Measurements from ENCODE around the gene SPIRE1. TPM values are rescaled to one million over a fixed set of nuclear protein-coding genes. Genes with fewer than 3 reads are reported as not detected.
"Not testable (repeated sequence)": the region's sequence is repeated elsewhere in the genome, so short reads cannot be mapped to it uniquely, and the experiment has no call there.

SPIRE1 gene
- total RNA-seq, 1 experiment from 2014 or later, result 26.1 TPM

DNA sequence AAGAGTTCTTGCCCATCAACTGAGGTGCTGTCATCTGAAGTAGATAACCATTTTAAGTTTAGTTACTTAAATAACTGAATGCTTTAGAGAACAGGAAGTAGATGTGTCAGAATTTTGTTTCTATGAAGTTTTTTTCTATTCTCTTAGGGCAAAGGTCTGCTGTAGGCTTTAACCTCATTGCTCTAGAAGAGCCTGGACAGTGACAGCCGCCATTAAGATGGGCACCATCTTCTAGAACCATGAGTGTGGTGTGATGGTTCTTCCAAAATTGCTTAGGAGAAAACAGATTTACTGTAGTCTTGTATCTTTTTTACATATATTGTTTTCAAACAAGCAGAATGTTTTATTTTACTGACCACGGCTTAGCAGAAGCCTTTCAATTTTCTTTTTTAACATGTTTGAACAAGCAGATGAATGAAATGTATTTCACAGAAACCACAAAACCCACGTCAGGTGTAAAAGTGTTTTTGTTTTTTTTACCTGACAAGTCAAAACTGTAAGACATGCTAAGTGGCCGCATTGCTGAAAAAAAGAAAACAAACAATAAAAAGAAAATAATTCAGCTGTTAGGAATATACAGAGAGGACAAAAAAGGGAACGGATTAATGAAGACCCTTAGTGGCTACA is 172.3 kb downstream of the SPIRE1 start:
- no TSS peak for BruUV-seq (replicated peaks)
- Histone ChIP-seq H3K79me2 (ENCODE audit: low read depth) (no peaks in the 10 kb centered on the region), H2AFZ (no peak overlapping the region), H3F3A (ENCODE audit: insufficient read depth, low read depth) (no peaks in the 10 kb centered on the region), H3K4me1 (replicated peaks; ENCODE audit: insufficient read depth) (no peaks in the 10 kb centered on the region), H3K4me3 (no peak overlapping the region), H3K27ac (no peak overlapping the region), H3K9me3 (ENCODE audit: insufficient read depth, low read depth) (no peaks in the 10 kb centered on the region), H4K20me1 (ENCODE audit: insufficient read depth) (no peaks in the 10 kb centered on the region), H3K36me3 (ENCODE audit: low read depth) (no peaks in the 10 kb centered on the region), H3K4me2 (no peak overlapping the region), H3K27me3 (ENCODE audit: insufficient read depth, low read depth) (no peaks in the 10 kb centered on the region), H3K9me2 (ENCODE audit: insufficient read depth) (no peaks in the 10 kb centered on the region)
- ChIA-PET POLR2A (ENCODE audit: unreplicated experiment) (no interaction called here), CTCF (no interaction called here)
- no peak for DNase-seq
- TF ChIP-seq, protein P1, sequence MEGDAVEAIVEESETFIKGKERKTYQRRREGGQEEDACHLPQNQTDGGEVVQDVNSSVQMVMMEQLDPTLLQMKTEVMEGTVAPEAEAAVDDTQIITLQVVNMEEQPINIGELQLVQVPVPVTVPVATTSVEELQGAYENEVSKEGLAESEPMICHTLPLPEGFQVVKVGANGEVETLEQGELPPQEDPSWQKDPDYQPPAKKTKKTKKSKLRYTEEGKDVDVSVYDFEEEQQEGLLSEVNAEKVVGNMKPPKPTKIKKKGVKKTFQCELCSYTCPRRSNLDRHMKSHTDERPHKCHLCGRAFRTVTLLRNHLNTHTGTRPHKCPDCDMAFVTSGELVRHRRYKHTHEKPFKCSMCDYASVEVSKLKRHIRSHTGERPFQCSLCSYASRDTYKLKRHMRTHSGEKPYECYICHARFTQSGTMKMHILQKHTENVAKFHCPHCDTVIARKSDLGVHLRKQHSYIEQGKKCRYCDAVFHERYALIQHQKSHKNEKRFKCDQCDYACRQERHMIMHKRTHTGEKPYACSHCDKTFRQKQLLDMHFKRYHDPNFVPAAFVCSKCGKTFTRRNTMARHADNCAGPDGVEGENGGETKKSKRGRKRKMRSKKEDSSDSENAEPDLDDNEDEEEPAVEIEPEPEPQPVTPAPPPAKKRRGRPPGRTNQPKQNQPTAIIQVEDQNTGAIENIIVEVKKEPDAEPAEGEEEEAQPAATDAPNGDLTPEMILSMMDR (conservative IDR thresholded peaks at IDR 0.05), result no peak
- TF ChIP-seq EZH2 (IDR thresholded peaks at IDR 0.05; ENCODE audit: low read depth), result no peak
- intact Hi-C loops (cut with micrococcal nuclease; ENCODE audit: unreplicated experiment), result no loop called here

DNA sequence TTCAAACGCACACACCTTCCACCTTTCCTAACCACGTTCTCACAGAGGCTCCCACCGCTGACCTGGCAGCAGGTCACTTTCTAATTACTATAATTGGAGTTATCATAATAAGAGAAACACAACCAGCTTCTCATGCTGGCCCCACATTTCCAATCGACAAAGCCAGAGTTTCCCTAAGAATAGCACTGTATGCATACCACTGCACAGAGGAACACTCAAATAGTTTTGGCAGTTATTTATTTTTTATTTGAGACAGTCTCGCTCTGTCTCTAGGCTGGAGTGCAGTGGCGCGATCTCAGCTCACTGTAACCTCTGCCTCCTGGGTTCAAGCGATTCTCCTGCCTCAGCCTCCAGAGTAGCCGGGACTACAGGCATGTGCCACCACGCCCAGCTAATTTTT is 176.0 kb downstream of the SPIRE1 start:
- intact Hi-C loops (cut with micrococcal nuclease; ENCODE audit: unreplicated experiment); H3K9me2 ChIP-seq (ENCODE audit: insufficient read depth); H3K9me3 ChIP-seq (ENCODE audit: insufficient read depth, low read depth); H3K4me3 ChIP-seq; H3F3A ChIP-seq (ENCODE audit: insufficient read depth, low read depth); H2AFZ ChIP-seq; H3K36me3 ChIP-seq (ENCODE audit: low read depth); H3K4me2 ChIP-seq; H3K4me1 ChIP-seq (replicated peaks; ENCODE audit: insufficient read depth); BruUV-seq (replicated peaks); H3K27ac ChIP-seq; H3K27me3 ChIP-seq (ENCODE audit: insufficient read depth, low read depth); DNase-seq; POLR2A ChIA-PET (ENCODE audit: unreplicated experiment); H4K20me1 ChIP-seq (ENCODE audit: insufficient read depth); CTCF ChIA-PET; H3K79me2 ChIP-seq (ENCODE audit: low read depth): not testable (repeated sequence)

DNA sequence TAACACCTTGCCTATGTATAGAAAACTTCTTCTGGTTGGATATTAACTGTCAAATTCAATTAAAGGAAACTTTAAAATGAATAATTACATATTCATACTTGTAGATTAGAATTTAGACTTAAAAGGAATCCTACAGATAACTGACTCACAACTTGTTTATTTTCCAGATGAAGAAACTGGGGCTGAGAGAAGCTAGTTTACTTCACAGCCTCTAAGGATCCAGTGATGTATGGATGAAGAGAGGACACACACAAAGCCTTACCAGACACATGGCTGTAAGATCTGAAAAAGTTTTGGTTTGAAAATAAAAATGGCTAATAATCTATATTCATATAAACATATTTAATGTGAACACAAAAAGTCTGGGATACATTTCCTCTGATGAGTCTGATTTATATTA is 177.9 kb downstream of the SPIRE1 start:
- no peak overlapping the region for H3K4me3 ChIP-seq

More for the DNA sequence above, 177.9 kb downstream of the SPIRE1 start:
- no peaks in the 10 kb centered on the region for H3K27me3 ChIP-seq (ENCODE audit: insufficient read depth, low read depth)
- no peaks in the 10 kb centered on the region for H3K9me3 ChIP-seq (ENCODE audit: insufficient read depth, low read depth)
- H3F3A ChIP-seq (ENCODE audit: insufficient read depth, low read depth), result peaks cover 3% of the 10 kb centered on the region; the same call in 1 of the 2 replicates
- intact Hi-C loops (cut with micrococcal nuclease; ENCODE audit: unreplicated experiment), result no loop called here
- H2AFZ ChIP-seq, result no peak overlapping the region
- no peak overlapping the region for H3K27ac ChIP-seq
- POLR2A ChIA-PET (ENCODE audit: unreplicated experiment), result no interaction called here
- DNase-seq, result no peak
- CTCF ChIA-PET, result no interaction called here
- H3K79me2 ChIP-seq (ENCODE audit: low read depth), result no peaks in the 10 kb centered on the region
- TF ChIP-seq, protein P1 (conservative IDR thresholded peaks at IDR 0.05), result no peak
- no peak for TF ChIP-seq EZH2 (IDR thresholded peaks at IDR 0.05; ENCODE audit: low read depth)
- no peaks in the 10 kb centered on the region for H3K4me1 ChIP-seq (replicated peaks; ENCODE audit: insufficient read depth)
- H4K20me1 ChIP-seq (ENCODE audit: insufficient read depth), result no peaks in the 10 kb centered on the region
- H3K36me3 ChIP-seq (ENCODE audit: low read depth), result no peaks in the 10 kb centered on the region
- H3K4me2 ChIP-seq, result no peak overlapping the region
- BruUV-seq (replicated peaks), result no TSS peak
- no peaks in the 10 kb centered on the region for H3K9me2 ChIP-seq (ENCODE audit: insufficient read depth)

Measured in PC-9 (cell line).